Measurements from ENCODE around the gene DOCK3.

GRCh38 chr3:51275111-51275805 lies 600.5 kb downstream of the DOCK3 start:
- TF ChIP-seq CTCF (IDR thresholded peaks at IDR 0.05) (no peak), POLR2A (IDR thresholded peaks at IDR 0.05) (no peak)
